VCaP (cell line): ENCODE results near the gene SNRNP70.
A peak's percentile ranks its signal among the peaks of the same experiment; 100 is the strongest.
"Not testable (repeated sequence)": the region's sequence is repeated elsewhere in the genome, so short reads cannot be mapped to it uniquely, and the experiment has no call there.

Experiments
- H3K27ac ChIP-seq: fragments of 450-650 bp; 2 replicates; pipeline ENCODE4 v1.5.1; 2017
- CTCF ChIP-seq: fragments of 450-650 bp; conservative IDR thresholded peaks from 2 replicates; pipeline ENCODE4 v1.5.1; 2017; ENCODE audit warnings: mild to moderate bottlenecking, moderate library complexity

The SNRNP70 gene

DNA sequence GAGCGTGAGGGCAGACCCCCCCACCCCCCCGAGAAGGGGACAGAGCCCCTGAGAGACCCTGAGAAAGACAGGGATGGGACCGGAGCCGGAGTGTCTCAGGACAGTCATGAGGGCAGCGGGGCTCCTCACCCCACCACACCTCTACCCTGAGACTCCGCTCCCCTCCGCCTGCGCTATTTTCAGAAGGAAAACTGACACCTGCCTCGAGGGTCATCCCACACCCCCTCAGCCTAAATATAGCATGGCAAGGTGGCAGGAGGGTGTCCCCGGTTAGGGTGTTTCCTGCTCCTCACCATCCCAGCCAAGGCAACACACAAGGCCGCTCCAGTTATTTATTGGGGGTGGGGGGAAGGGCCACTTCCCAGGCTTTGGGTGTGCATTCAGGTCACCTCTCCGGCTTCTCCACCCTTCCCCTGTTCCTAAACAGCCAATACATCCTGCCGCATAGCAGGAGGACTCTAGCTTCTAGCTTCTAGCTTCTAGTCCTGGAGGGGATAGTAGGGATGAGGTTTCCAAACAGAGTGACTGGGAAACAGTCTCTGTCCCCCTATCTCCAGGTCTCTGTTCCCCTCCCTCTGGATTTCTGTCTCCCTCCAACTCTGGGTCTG is 19.2 kb upstream of the SNRNP70 start:
- TF ChIP-seq CTCF, result no peak
- H3K27ac ChIP-seq, result no peak overlapping the region

DNA sequence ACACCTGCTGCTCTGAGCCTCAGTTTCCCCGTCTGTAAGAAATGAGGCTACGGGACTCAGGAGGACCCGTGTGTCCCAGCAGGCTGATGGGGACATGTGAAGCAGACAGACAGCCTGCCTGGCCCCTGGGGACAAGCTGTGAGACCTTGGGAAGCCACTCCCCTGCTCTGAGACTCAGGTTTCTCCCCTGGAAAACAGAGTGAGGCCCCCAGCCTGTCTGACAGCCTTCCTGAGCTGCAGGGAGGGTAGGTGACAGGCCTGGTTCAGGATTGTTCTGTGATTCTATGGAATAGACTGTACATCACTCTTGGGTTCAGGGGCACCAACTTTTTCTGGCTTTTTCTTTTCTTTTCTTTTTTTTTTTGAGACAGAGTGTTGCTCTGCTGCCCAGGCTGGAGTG is 17.7 kb upstream of the SNRNP70 start:
- TF ChIP-seq CTCF, result no peak
- H3K27ac ChIP-seq, result no peak overlapping the region

- no peak overlapping the region for H3K27ac ChIP-seq
Observed at GRCh38 chr19:49069026-49069425, 16.2 kb upstream of the SNRNP70 start.

GRCh38 chr19:49070416-49070815 is 14.8 kb upstream of the SNRNP70 start:
- no peak for TF ChIP-seq CTCF
- H3K27ac ChIP-seq, result no peak overlapping the region

More at GRCh38 chr19:49069026-49069425, 16.2 kb upstream of the SNRNP70 start:
- no peak for TF ChIP-seq CTCF

- no peak for TF ChIP-seq CTCF
- no peak overlapping the region for H3K27ac ChIP-seq
Observed at GRCh38 chr19:49071860-49072547, 13.2 kb upstream of the SNRNP70 start.

DNA sequence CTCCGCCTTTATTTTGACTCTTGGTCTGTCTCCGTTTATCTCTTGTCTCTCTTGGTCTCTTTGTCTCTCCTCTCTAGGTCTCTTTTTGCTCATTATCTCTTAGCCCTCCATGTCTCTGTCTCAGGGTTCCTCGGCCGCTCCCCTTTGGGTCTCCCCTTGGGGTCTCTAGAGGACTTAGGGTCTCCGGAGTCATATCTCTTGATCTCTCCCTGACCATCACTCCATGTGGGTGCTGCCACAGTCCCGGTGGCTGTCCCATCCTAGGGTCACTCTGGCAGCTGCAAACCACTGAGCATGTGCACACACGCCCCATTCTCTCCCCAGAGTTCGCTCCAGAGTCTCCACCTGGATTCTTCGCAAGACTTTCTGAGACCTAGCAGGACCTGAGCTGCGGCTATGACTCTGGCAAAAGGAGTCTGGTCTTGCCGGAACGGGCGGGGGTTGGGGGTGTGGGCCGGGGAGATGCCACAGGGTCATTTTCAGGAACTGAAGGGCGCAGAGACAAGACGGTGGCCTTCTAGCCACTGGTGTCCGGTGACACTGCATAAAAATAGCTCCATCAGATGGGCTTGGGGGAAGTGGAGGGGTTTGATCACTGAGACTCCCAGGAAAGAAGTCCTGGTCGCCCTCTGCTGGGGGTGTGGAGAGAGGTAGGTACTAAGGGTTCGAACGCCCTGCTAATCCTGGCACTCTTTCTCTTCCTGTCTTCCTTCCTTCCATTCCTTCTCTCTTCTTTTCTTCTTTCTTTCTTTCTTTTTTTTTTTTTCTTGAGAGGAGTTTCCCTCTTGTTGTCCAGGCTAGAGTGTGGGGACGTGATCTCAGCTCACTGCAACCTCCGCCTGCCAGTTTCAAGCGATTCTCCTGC is 11.5 kb upstream of the SNRNP70 start:
- no peak overlapping the region for H3K27ac ChIP-seq
- TF ChIP-seq CTCF, result peak; percentile 28

DNA sequence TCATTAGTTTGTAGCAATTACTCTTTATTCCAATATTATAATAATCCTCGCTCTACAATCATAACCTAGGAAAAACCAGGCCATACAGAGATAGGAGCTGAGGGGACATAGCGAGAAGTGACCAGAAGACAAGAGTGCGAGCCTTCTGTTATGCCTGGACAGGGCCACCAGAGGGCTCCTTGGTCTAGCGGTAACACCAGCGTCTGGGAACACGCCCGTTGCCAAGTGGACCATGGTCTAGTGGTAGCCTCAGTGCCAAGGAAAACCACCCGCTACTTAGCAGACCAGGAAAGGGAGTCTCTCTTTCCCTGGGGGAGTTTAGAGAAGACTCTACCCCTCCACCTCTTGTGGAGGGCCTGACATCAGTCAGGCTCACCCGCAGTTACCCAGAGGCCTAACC is 10.4 kb upstream of the SNRNP70 start:
- not testable (repeated sequence) for H3K27ac ChIP-seq
- peak; percentile 92 for TF ChIP-seq CTCF
